ENCODE measurements around the gene POU4F1.
"Not testable (repeated sequence)": the region's sequence is repeated elsewhere in the genome, so short reads cannot be mapped to it uniquely, and the experiment has no call there.

Gene POU4F1, protein sequence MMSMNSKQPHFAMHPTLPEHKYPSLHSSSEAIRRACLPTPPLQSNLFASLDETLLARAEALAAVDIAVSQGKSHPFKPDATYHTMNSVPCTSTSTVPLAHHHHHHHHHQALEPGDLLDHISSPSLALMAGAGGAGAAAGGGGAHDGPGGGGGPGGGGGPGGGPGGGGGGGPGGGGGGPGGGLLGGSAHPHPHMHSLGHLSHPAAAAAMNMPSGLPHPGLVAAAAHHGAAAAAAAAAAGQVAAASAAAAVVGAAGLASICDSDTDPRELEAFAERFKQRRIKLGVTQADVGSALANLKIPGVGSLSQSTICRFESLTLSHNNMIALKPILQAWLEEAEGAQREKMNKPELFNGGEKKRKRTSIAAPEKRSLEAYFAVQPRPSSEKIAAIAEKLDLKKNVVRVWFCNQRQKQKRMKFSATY

GRCh38 chr13:78603240-78603957 lies at the start of gene POU4F1:
TSS of gene POU4F1 (minus strand) at chr13:78603552. CDS start at chr13:78603326, 226 bp downstream.
- DNase-seq, result no peak

DNA sequence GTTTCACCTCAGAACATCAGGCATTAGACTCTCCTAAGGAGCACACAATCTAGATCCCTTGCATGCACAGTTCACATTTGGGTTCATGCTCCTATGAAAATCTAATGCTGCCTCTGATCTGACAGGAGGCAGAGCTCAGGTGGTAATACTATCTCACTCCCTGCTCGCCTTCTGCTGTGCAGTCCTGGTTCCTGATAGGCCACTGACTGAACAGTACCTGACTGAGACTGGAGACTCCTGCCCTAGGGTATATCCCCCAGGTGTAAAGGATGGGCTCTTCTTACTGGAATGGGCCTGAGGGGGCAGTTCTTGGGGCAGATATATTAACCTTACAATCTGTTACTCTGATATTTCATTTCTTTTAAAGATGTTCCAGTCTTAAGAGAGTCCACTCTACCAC lies 49.3 kb upstream of the POU4F1 start:
- no peak for DNase-seq

DNA sequence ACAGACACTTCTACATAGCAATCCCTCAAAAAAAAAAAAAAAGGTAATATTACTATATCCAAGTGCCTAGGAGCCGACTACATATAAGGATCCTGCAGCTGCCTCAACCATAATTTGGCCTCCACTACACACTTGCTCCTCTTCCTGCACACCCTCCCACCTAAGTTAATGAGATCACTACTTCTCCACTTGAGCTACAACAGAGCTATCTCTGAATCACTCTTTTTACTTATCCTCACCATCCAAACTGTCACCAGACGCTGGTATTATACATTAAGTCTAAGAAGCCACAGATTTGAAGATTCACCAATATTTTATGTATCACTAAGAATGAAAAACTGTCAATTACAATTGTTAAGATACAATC lies 47.3 kb upstream of the POU4F1 start:
- no peak for DNase-seq

DNA sequence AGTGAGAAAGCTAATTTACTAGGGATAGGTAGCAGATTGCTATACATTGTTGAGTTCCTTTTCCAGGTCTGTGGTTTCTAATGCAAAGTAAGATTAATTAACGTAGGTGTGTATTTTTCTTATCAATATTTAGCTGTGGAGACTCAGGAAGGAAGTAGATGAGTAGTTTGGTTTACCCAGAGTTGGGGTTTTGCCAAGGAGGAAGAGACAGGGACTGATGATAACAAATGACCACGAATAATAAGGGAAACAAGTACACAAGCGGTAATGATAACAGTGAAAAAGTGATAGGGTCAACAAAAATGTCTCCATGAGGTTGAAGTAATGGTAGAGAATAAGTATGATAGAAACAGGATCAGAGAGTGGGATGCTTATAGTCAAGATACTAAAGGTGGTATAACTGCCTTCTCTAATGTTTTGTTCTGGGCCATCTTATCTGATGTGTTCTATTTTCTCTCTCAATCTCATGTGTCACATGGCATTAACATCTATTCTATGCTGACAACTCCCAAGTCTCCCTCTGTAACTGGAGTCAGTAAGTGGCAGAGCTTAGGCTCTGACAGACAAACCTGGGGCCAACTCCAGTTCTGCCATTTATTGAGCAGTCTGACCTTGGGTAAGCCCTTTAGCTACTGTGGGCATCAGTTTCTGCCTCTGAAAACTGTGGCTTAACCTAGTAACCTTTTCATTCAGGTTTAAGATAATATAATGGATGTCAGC lies 46.8 kb upstream of the POU4F1 start:
- no peak for DNase-seq

- DNase-seq, result not testable (repeated sequence)
Measured at GRCh38 chr13:78647109-78647678, 43.8 kb upstream of the POU4F1 start.

- no peak for DNase-seq
Measured at GRCh38 chr13:78638216-78638615, 34.9 kb upstream of the POU4F1 start.

DNA sequence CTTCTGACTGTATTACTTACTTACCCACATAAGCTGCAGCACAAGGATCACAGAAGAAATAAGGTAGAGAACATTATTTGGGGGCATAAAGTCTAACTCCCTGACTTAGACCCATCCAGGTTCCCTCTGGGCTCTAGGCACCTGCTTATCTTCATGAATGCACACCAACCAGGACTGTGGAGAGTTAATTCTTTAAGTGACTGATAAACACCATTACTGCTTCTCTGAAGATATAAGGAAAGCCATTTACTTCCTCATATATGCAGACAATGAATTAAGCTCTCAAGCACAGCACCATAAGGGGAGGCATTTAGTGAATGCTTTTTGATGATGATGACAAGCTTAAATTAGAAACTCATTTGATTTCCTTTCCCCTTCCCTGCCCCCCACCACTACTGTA lies 33.1 kb upstream of the POU4F1 start:
- no peak for DNase-seq

- DNase-seq, result no peak
Measured at GRCh38 chr13:78632996-78633395, 29.6 kb upstream of the POU4F1 start.

GRCh38 chr13:78631077-78631476 lies 27.7 kb upstream of the POU4F1 start:
- no peak for DNase-seq

GRCh38 chr13:78630511-78630910 lies 27.2 kb upstream of the POU4F1 start:
- no peak for DNase-seq

DNA sequence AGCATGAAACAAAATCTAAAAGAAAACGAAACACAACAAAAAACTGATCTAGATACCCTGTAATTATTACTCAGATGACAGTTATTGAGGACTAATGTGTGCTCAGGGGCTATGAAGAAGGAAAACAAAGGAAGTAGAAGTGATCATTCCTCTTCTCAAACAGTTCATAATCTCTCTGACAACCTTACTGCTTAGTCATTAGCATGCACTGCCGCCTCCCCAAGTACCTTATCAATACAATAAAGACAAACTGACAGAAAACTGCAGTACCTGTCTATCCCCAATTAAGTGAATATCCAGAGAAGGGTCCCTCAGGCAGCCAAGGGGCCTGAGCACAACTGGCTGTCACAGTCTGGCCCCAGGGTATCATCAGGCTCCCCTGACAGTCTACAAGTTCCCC lies 22.0 kb upstream of the POU4F1 start:
- no peak for DNase-seq

DNA sequence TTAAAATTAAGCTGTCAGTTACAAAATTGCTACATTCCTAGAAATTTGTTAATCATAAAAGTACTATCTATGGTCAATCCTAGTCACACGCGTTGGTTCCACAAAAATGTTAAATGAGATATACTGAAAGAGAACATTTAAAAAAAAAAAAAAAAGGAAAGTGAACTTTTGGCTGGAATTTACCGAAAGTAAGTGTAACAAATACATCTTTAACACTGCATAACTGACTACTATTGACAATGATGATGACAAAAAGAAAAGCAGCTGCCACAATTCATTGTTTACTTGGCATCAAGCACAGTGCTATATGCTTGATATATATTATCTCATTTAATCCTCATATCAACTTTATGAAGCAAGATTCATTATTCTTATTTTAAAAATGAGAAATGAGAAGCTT lies 19.8 kb upstream of the POU4F1 start:
- no peak for DNase-seq

DNA sequence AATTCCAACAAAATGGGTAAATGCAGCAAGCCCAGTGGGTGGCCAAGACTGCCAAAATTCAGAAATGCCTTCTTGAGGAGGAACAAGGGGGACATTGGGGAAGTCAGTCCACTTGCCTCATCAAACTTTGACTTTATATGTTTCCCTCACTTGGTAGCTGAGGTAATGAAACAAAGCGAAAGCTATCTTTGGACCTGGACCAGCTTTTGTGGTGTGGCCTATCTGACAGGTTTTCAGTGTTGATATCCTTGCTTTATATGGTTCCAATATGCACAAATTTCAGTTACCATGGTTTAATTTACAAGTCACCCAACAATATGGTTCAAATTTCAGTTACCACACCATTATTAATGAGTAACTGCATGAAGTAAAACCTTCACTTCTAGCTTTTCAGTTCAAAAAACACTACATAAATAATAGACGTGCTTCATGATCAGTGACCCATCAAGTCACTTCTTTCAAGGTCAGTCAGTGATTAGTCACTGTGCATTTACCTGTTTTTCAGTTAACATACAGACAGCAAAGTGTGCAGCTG lies 17.7 kb upstream of the POU4F1 start:
- no peak for DNase-seq

GRCh38 chr13:78618411-78618810 lies 15.1 kb upstream of the POU4F1 start:
- peak; percentile 57 for DNase-seq

DNA sequence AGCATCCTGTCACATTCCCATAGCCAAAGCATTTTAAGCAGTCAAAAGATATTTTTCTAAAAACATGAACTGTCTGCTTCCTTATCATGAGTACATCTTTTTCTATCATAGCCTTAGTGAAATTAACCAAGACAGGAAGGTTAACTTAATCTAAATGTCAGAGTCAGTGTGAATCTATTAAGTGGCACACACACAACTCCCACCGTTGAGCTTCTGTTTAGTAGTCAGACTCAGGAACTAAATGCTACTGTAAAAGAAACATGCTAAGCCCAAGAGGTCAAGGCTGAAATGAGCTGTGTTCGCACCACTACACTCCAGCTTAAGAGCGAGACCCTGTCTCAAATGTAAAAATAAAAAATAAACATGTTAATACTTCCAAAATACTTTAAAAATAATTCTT lies 7.7 kb upstream of the POU4F1 start:
- DNase-seq, result no peak

DNA sequence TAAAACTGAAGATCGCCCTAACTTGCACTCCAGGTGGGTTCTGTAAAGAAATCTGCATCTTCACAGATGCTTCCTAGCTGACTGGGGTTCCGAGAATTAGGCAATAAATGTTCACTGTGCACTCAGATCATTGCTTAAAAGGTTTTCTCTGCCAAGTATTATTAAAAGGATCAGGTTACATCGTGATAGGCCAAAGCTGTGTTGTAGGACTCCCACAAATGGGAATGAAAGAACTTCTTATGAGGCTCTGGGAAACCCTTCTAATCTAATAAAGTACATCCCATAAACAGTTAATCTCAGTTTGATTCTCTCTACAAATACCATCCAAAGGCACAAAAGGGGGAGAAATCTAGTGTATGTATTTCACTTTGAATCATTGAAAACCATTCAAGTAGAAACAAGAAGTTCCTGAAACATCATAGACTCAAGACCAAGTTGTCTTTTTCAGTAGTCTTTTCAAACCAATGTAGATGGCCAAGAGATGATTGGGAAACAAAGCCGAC lies 7.1 kb upstream of the POU4F1 start:
- DNase-seq, result no peak

DNA sequence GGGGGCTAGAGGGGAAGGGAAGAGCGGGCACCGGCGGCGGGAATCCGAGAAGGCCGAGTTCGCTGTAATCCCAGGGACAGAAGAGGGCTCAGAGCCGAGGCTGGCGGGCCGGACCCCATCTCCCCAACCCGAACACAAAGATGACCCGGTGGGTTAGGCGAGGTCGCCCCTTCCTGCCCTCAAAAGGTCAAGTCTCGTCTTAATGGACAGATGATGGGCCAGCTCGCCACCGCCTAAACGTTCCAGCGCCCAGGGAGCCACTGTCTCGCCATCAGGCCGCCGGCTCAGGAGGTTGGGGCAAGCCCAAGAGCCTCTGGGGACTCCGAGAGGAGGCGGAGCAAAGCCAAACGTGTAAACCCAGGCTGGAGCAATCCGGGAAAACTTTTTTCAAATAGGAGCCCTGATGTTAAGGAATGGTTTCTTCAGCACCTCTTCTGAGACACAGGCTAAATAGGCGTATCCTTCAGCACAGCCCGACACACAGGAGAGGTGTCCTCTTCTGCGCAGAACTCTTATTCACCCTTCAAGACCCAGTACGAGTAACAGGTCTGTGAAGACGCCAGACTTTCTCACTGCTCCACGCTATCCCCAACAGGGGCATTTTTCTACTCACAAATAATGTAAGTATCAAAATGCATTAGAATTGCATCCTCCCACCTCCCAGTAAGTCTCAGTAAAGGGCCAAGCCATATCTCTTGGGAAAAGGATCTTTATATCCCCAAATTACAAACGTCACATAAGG lies 6.3 kb upstream of the POU4F1 start:
- peak; percentile 27 for DNase-seq

DNA sequence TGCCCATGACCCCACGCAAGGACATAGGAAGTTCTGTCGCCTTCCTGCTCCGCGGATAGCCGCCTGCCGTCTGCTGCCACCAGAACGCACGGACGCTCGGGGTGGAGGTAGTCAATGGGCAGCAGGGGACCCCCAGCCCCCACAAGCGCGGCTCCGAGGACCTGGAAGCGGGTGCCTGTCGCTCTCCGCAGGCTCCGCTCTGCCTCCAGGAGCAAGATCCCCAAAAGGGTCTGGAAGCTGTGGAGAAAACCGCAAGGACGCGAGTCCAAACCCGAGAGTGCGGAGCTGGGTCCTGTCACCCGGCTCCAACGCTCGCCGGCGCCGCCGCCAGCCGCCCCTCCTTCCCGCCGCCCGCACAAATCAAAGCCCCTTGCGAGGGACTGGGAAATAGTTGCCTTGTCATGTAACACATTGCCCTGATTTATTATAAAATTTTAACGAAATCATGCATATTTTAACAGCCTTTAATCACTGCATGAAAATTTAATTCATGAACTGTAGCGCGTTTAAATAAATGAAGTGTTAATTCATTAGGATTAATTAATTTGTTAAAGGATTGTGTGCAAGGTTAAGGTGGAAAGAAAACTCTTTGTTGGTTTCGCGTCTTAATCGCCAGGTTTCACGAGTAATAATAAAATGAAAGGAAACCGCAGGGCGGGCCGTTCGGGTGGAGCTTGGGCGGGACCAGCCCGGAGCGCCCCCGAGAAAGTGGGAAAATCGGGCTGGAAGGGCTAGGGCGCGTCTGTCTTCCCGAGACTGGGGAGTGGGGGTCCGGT lies 5.5 kb upstream of the POU4F1 start:
- peak; percentile 39 for DNase-seq

GRCh38 chr13:78608252-78608687 lies 4.9 kb upstream of the POU4F1 start:
- no peak for DNase-seq

DNA sequence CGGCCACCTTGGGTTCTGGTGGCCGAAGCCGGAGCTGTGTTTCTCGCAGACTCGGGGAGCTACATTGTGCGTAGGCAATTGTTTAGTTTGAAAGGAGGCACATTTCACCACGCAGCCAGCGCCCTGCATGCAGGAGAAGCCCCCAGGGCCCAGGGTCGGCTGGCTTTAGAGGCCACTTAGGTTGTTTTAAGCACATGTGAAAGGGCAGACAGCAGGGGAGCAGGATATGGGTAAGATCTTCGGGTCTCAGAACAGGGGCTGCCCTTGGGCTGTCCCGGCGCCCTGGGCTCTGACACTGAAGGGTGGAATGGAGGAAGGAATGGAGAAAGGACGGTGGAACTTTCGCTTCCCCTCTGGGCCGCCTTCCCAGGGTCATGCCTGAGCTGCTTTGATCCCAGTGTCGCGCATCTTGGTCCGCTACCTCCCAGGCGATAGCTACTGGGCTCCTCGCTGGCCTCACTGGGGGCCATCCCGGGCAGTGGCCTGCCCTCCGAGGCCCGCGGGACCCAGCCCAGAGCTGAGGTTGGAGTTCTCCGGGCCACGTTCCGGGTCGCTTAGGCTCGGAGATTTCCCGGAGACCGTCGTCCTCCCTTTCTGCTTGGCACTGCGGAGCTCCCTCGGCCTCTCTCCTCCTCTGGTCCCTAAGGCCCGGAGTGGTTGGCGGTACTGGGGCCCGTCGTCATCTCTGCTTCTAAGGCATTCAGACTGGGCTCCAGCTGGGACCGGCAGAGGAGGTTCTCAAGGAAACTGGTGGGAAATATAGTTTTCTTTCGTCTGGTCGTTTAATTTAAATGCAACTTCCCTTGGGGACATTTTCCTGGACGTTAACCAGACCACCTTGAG lies 4.3 kb upstream of the POU4F1 start:
- DNase-seq, result no peak
